Measurements from ENCODE around the gene SDK2. TPM values are rescaled to one million over a fixed set of nuclear protein-coding genes. Genes with fewer than 3 reads are reported as not detected.

SDK2 gene
- total RNA-seq, 2 experiments from 2014 or later, result 0.09 to 3.7 TPM

DNA sequence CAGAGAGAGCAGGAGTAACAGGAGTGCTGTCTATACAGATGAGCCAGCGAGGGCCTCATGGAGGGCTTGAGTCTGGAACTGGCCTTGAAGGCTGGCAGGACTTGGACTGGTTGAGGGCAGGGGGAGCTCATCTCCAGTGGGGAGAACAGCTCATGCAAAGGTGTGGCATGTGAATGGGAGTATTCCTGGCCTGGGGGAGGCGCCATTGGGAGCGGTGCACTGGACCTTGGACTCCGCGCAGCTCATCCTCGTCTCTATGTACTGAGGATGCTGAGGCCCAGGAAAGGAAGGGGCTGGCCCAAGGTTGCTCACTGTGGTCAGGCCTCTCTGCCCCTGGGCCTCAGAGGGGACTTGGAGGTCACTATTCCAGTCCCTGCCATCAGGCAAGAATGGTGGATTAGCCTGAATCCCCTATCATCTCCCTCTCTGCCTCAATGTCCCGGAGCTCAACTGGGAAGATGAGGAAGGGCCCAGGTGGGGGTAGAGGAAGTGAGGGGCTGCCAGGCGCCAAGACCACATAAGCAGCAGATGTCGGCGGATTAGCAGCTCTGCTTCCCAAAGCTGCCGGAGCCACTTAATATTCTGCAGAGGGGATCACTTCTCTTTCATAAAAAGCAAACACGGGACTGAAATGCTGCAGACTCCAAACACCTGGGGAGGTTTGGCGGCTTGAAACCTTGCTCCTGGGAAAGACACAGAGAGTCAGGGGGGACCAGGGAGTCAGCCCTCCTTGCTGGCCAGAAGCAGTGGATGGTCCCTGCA lies 88.9 kb downstream of the SDK2 start:
- H3K36me3 Mint-ChIP-seq, result peaks cover 1% of the 10 kb centered on the region
- CTCF ChIA-PET, result interaction anchor here (0.9 to 1.5 kb wide), 2 partner anchors 9 to 162 kb away, joined by 3 read pairs; no protein-coding TSS in a partner anchor
- peaks cover 38% of the 10 kb centered on the region for H3K27me3 Mint-ChIP-seq
- H3K4me1 Mint-ChIP-seq, result peaks cover 12% of the 10 kb centered on the region
- ATAC-seq, result no peak
- no peak overlapping the region for H3K27ac Mint-ChIP-seq
- DNase-seq, result no peak
- no peak overlapping the region for H3K4me3 Mint-ChIP-seq
- H3K9me3 Mint-ChIP-seq (ENCODE audit: low read depth), result peaks cover 2% of the 10 kb centered on the region

- H3K27ac Mint-ChIP-seq, result no peak overlapping the region
- peaks cover 38% of the 10 kb centered on the region for H3K27me3 Mint-ChIP-seq
- DNase-seq (no peak), ATAC-seq (no peak)
- peaks cover 2% of the 10 kb centered on the region for H3K9me3 Mint-ChIP-seq (ENCODE audit: low read depth)
- peaks cover 12% of the 10 kb centered on the region for H3K4me1 Mint-ChIP-seq
- peaks cover 1% of the 10 kb centered on the region for H3K36me3 Mint-ChIP-seq
- CTCF ChIA-PET, result interaction anchor here (1.5 kb wide), 1 partner anchor 163 kb away, joined by 3 read pairs; no protein-coding TSS in a partner anchor
- no peak overlapping the region for H3K4me3 Mint-ChIP-seq
Measured at GRCh38 chr17:73554498-73554897, 89.7 kb downstream of the SDK2 start.

GRCh38 chr17:73553311-73553710 lies 90.9 kb downstream of the SDK2 start:
- no peak overlapping the region for H3K27ac Mint-ChIP-seq
- no peak overlapping the region for H3K4me3 Mint-ChIP-seq
- peaks cover 31% of the 10 kb centered on the region for H3K27me3 Mint-ChIP-seq
- DNase-seq (no peak), ATAC-seq (no peak)
- CTCF ChIA-PET, result no interaction called here
- no peaks in the 10 kb centered on the region for H3K36me3 Mint-ChIP-seq
- H3K4me1 Mint-ChIP-seq, result peaks cover 9% of the 10 kb centered on the region
- H3K9me3 Mint-ChIP-seq (ENCODE audit: low read depth), result peaks cover 2% of the 10 kb centered on the region

GRCh38 chr17:73552300-73553048 lies 91.8 kb downstream of the SDK2 start:
- Mint-ChIP-seq H3K4me1 (peaks cover 9% of the 10 kb centered on the region), H3K27me3 (peaks cover 25% of the 10 kb centered on the region), H3K36me3 (no peaks in the 10 kb centered on the region), H3K9me3 (ENCODE audit: low read depth) (peaks cover 2% of the 10 kb centered on the region), H3K27ac (no peak overlapping the region), H3K4me3 (peak overlapping the region; percentile 56)
- CTCF ChIA-PET, result interaction anchor here (1.2 kb wide), 1 partner anchor 115 kb away, joined by 3 read pairs; no protein-coding TSS in a partner anchor
- no peak for ATAC-seq
- DNase-seq, result no peak

- no peak overlapping the region for H3K27ac Mint-ChIP-seq
- peaks cover 9% of the 10 kb centered on the region for H3K4me1 Mint-ChIP-seq
- DNase-seq, result no peak
- CTCF ChIA-PET, result interaction anchor here (1.2 kb wide), 1 partner anchor 116 kb away, joined by 3 read pairs; no protein-coding TSS in a partner anchor
- no peaks in the 10 kb centered on the region for H3K36me3 Mint-ChIP-seq
- ATAC-seq, result peak; percentile 43
- H3K9me3 Mint-ChIP-seq (ENCODE audit: low read depth), result peaks cover 2% of the 10 kb centered on the region
- peaks cover 18% of the 10 kb centered on the region for H3K27me3 Mint-ChIP-seq
- peak overlapping the region; percentile 56 for H3K4me3 Mint-ChIP-seq
Measured at GRCh38 chr17:73551759-73552158, 92.5 kb downstream of the SDK2 start.

- Mint-ChIP-seq H3K9me3 (ENCODE audit: low read depth) (peaks cover 2% of the 10 kb centered on the region), H3K4me3 (no peak overlapping the region), H3K36me3 (no peaks in the 10 kb centered on the region), H3K27ac (no peak overlapping the region), H3K4me1 (peaks cover 9% of the 10 kb centered on the region), H3K27me3 (peaks cover 12% of the 10 kb centered on the region)
- ATAC-seq, result no peak
- CTCF ChIA-PET, result no interaction called here
- DNase-seq, result no peak
Measured at GRCh38 chr17:73551144-73551543, 93.1 kb downstream of the SDK2 start.

- DNase-seq (no peak), ATAC-seq (no peak)
- H3K9me3 Mint-ChIP-seq (ENCODE audit: low read depth), result peaks cover 2% of the 10 kb centered on the region
- H3K36me3 Mint-ChIP-seq, result no peaks in the 10 kb centered on the region
- H3K4me1 Mint-ChIP-seq, result peaks cover 9% of the 10 kb centered on the region
- H3K27me3 Mint-ChIP-seq, result peaks cover 6% of the 10 kb centered on the region
- CTCF ChIA-PET, result no interaction called here
- H3K27ac Mint-ChIP-seq, result no peak overlapping the region
- H3K4me3 Mint-ChIP-seq, result no peak overlapping the region
Measured at GRCh38 chr17:73550556-73550955, 93.7 kb downstream of the SDK2 start.

DNA sequence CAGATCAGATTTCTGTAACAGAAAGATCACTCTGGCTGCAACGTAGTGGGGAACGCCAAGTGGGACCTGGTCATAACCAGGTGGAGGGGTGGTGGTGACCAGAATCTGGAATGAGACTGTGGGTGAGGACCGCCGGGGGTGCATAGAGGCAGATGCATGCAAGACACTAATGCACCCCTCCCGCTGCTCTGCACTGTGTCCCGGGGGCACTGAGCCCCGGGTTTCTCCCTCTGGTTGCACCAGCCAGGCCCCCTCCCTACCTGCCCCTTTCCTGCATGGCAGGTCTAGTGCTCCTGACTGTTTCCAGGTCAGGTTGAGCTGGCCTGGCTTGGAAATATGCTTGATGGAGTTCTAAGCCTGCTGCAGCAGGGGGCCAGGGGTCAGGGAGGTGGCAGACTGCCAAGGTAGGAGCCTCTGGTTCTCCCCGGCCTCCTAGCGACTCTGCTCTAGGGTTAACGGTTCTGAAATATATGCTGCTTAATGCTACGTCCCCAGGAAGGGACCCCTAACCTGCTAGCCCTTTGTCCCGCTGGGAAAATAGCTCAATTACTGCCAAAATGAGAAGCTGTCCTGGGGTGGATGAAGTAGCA lies 94.3 kb downstream of the SDK2 start:
- H3K4me1 Mint-ChIP-seq, result peaks cover 9% of the 10 kb centered on the region
- no peak overlapping the region for H3K27ac Mint-ChIP-seq
- DNase-seq (no peak), ATAC-seq (no peak)
- CTCF ChIA-PET, result no interaction called here
- H3K27me3 Mint-ChIP-seq, result peaks cover 2% of the 10 kb centered on the region
- peaks cover 2% of the 10 kb centered on the region for H3K9me3 Mint-ChIP-seq (ENCODE audit: low read depth)
- H3K36me3 Mint-ChIP-seq, result no peaks in the 10 kb centered on the region
- H3K4me3 Mint-ChIP-seq, result no peak overlapping the region

GRCh38 chr17:73548620-73549311 lies 95.5 kb downstream of the SDK2 start:
- CTCF ChIA-PET, result no interaction called here
- no peak for DNase-seq
- no peaks in the 10 kb centered on the region for H3K27me3 Mint-ChIP-seq
- no peak overlapping the region for H3K27ac Mint-ChIP-seq
- H3K9me3 Mint-ChIP-seq (ENCODE audit: low read depth), result no peaks in the 10 kb centered on the region
- no peak for ATAC-seq
- H3K36me3 Mint-ChIP-seq, result no peaks in the 10 kb centered on the region
- H3K4me3 Mint-ChIP-seq, result no peak overlapping the region
- no peaks in the 10 kb centered on the region for H3K4me1 Mint-ChIP-seq

DNA sequence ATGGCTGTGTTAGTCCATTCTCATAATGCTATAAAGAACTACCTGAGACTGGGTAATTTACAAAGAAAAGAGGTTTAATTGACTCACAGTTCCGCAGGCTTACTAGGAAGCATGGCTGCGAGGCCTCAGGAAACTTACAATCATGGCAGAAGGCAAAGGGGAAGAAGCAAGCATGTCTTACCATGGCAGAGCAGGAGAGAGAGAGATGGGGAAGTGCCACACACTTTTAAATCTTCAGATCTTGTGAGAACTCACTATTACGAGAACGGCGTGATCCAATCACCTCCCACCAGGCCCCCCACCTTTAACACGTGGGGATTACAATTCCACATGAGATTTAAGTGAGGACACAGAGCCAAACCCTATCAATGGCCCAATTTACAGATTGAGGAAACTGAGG lies 96.5 kb downstream of the SDK2 start:
- no peak overlapping the region for H3K27ac Mint-ChIP-seq
- H3K9me3 Mint-ChIP-seq (ENCODE audit: low read depth), result no peaks in the 10 kb centered on the region
- H3K4me1 Mint-ChIP-seq, result no peaks in the 10 kb centered on the region
- CTCF ChIA-PET, result no interaction called here
- ATAC-seq (no peak), DNase-seq (no peak)
- no peaks in the 10 kb centered on the region for H3K36me3 Mint-ChIP-seq
- no peak overlapping the region for H3K4me3 Mint-ChIP-seq
- H3K27me3 Mint-ChIP-seq, result no peaks in the 10 kb centered on the region

- Mint-ChIP-seq H3K4me1 (no peaks in the 10 kb centered on the region), H3K27ac (no peak overlapping the region), H3K27me3 (no peaks in the 10 kb centered on the region), H3K36me3 (no peaks in the 10 kb centered on the region), H3K4me3 (no peak overlapping the region), H3K9me3 (ENCODE audit: low read depth) (no peaks in the 10 kb centered on the region)
- peak; percentile 58 for DNase-seq
- CTCF ChIA-PET, result no interaction called here
- peak; percentile 58 for ATAC-seq
Measured at GRCh38 chr17:73546770-73547536, 97.3 kb downstream of the SDK2 start.

DNA sequence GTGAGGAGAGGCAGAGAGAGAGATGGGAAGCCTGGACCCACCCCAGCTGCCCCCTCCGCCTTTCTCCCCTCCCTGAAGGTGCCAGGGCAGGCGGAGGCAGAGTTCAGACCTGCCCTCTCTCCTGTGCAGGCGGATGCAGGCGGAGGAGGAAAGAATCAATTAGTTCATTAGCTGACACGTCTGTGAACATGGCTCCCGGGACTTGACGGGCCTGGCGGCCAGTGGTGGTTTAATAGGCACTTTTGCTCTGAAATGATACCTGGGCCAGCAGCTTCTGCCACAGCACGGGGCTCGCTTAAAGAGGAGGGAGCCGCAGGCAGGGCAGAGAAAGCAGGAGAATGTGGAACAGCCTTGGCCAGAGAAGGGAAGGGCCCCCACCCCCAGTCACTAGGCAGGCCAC lies 98.1 kb downstream of the SDK2 start:
- no peak for DNase-seq
- Mint-ChIP-seq H3K4me3 (no peak overlapping the region), H3K4me1 (no peaks in the 10 kb centered on the region), H3K9me3 (ENCODE audit: low read depth) (no peaks in the 10 kb centered on the region), H3K27me3 (no peaks in the 10 kb centered on the region), H3K36me3 (no peaks in the 10 kb centered on the region), H3K27ac (no peak overlapping the region)
- CTCF ChIA-PET, result no interaction called here
- ATAC-seq, result no peak

Data from activated CD8-positive, alpha-beta memory T cell treated with anti-CD3 and anti-CD28 coated beads, Interleukin-2, amount 10 ng/mL, durations not matched to agents 7 days and 5 days (primary cell).